ENCODE results near the gene DTHD1. TPM values are rescaled to one million over a fixed set of nuclear protein-coding genes. Genes with fewer than 3 reads are reported as not detected.

The DTHD1 gene
- total and polyA plus RNA-seq, 2 of the 8 experiments (the other 6 are each of a cell fraction or from before 2014, with no cell fraction given), result not detected

DNA sequence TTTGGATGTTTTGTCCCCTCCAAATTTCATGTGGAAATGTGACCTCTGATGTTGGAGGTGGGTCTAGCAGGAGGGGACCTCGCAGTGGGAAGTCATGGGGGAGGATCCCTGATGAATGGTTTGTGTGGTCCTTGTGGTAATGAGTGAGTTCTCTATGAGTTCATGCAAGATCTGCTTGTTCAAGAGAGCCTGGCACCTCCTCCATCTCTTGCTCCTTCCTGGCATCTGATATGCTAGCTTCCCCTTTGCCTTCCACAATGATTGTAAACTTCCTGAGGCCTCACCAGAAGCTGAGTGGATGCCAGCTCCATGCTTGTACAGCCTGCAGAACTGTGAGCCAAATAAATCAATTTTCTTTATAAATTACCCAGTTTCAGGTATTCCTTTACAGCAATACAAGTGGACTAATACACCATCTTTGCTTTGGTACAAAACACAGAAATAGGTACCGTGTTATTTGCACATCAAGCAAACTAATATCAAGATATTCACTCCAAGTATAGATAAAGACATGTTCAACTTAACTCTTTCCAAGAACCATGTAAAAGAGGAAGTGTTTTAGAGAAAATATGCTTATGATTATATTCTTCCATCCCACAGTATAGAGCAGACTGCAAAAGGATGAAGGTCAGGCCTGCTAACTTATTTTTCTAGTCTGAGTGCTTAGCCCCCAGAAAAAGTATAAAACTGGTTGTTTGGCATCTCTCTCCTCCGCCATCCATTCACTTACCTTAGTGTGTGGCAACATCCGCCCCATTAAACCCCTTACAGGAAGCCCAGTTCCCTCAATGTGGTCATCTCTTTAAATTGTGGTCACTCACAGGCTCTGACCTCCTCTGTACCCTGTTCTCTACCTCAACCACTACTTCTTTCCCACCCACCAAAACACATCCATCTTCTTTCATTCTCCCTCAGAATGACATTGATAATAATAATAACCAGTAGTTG is 43.8 kb upstream of the DTHD1 start (continued):
- TF ChIP-seq RBBP5 (IDR thresholded peaks at IDR 0.05; ENCODE audit: borderline replicate concordance, low read depth, low read length), result no peak
